Measurements from ENCODE around the gene ANO1.

The ANO1 gene

GRCh38 chr11:70161043-70161625, 83.0 kb downstream of the ANO1 start:
- Histone ChIP-seq H3K9me3 (ENCODE audit: control insufficient read depth, insufficient read depth, low read length) (no peaks in the 10 kb centered on the region), H3K9me2 (replicated peaks; ENCODE audit: control insufficient read depth, low read length) (no peaks in the 10 kb centered on the region), H4K20me1 (ENCODE audit: control insufficient read depth, insufficient read depth, low read depth, low read length) (no peaks in the 10 kb centered on the region), H3K4me2 (ENCODE audit: low read length) (no peak overlapping the region), H3K27ac (ENCODE audit: low read depth, low read length) (no peak overlapping the region), H3K4me3 (ENCODE audit: low read length) (no peak overlapping the region), H3K27me3 (ENCODE audit: control insufficient read depth, low read length) (no peaks in the 10 kb centered on the region), H3K36me3 (ENCODE audit: control insufficient read depth, low read length) (no peaks in the 10 kb centered on the region), H3F3A (ENCODE audit: control insufficient read depth, insufficient read depth) (no peaks in the 10 kb centered on the region), H3K4me1 (ENCODE audit: control insufficient read depth, low read length) (no peaks in the 10 kb centered on the region), H3K79me2 (ENCODE audit: control insufficient read depth, low read length) (no peaks in the 10 kb centered on the region)
- no peak for TF ChIP-seq CTCF (IDR thresholded peaks at IDR 0.05; ENCODE audit: low read depth, low read length, poor library complexity, severe bottlenecking)
- no peak for TF ChIP-seq EZH2phosphoT487 (IDR thresholded peaks at IDR 0.05; ENCODE audit: borderline replicate concordance, low read length)

GRCh38 chr11:70164705-70165104, 86.6 kb downstream of the ANO1 start:
- H3K9me2 ChIP-seq (replicated peaks; ENCODE audit: control insufficient read depth, low read length): no peaks in the 10 kb centered on the region
- no peaks in the 10 kb centered on the region for H3F3A ChIP-seq (ENCODE audit: control insufficient read depth, insufficient read depth)
- no peaks in the 10 kb centered on the region for H3K79me2 ChIP-seq (ENCODE audit: control insufficient read depth, low read length)
- H3K27ac ChIP-seq (ENCODE audit: low read depth, low read length): no peak overlapping the region
- no peak overlapping the region for H3K4me2 ChIP-seq (ENCODE audit: low read length)
- no peaks in the 10 kb centered on the region for H3K4me1 ChIP-seq (ENCODE audit: control insufficient read depth, low read length)
- no peaks in the 10 kb centered on the region for H4K20me1 ChIP-seq (ENCODE audit: control insufficient read depth, insufficient read depth, low read depth, low read length)
- no peaks in the 10 kb centered on the region for H3K9me3 ChIP-seq (ENCODE audit: control insufficient read depth, insufficient read depth, low read length)
- H3K36me3 ChIP-seq (ENCODE audit: control insufficient read depth, low read length): no peaks in the 10 kb centered on the region
- H3K4me3 ChIP-seq (ENCODE audit: low read length): no peak overlapping the region
- no peak for TF ChIP-seq EZH2phosphoT487 (IDR thresholded peaks at IDR 0.05; ENCODE audit: borderline replicate concordance, low read length)
- no peak for TF ChIP-seq CTCF (IDR thresholded peaks at IDR 0.05; ENCODE audit: low read depth, low read length, poor library complexity, severe bottlenecking)
- H3K27me3 ChIP-seq (ENCODE audit: control insufficient read depth, low read length): no peaks in the 10 kb centered on the region

DNA sequence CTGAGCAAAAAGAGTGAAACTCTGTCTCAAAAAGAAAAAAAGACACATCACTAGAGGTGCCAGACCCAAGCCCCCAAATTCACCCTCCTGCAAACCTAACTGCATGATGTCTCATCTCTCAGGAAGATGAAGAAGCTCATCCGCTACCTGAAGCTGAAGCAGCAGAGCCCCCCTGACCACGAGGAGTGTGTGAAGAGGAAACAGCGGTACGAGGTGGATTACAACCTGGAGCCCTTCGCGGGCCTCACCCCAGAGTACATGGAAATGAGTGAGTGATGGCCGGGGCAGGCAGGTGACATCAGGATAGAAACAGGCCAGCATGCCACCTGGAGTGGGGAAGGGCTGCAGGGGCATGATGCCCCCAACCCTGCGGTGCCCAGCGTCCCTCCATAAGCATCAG, 89.0 kb downstream of the ANO1 start:
- Histone ChIP-seq H4K20me1 (ENCODE audit: control insufficient read depth, insufficient read depth, low read depth, low read length) (no peaks in the 10 kb centered on the region), H3K9me2 (replicated peaks; ENCODE audit: control insufficient read depth, low read length) (no peaks in the 10 kb centered on the region), H3K27me3 (ENCODE audit: control insufficient read depth, low read length) (no peaks in the 10 kb centered on the region), H3K4me3 (ENCODE audit: low read length) (no peak overlapping the region), H3K4me1 (ENCODE audit: control insufficient read depth, low read length) (no peaks in the 10 kb centered on the region), H3K4me2 (ENCODE audit: low read length) (no peak overlapping the region), H3F3A (ENCODE audit: control insufficient read depth, insufficient read depth) (no peaks in the 10 kb centered on the region), H3K36me3 (ENCODE audit: control insufficient read depth, low read length) (no peaks in the 10 kb centered on the region), H3K27ac (ENCODE audit: low read depth, low read length) (no peak overlapping the region), H3K79me2 (ENCODE audit: control insufficient read depth, low read length) (no peaks in the 10 kb centered on the region), H3K9me3 (ENCODE audit: control insufficient read depth, insufficient read depth, low read length) (no peaks in the 10 kb centered on the region)
- no peak for TF ChIP-seq CTCF (IDR thresholded peaks at IDR 0.05; ENCODE audit: low read depth, low read length, poor library complexity, severe bottlenecking)
- TF ChIP-seq EZH2phosphoT487 (IDR thresholded peaks at IDR 0.05; ENCODE audit: borderline replicate concordance, low read length): no peak
